ENCODE measurements around the gene APOBEC3A. TPM values are rescaled to one million over a fixed set of nuclear protein-coding genes. Genes with fewer than 3 reads are reported as not detected.
A peak's percentile ranks its signal among the peaks of the same experiment; 100 is the strongest.
"Not testable (repeated sequence)": the region's sequence is repeated elsewhere in the genome, so short reads cannot be mapped to it uniquely, and the experiment has no call there.

Gene APOBEC3A
- polyA plus RNA-seq, 12 donors, result 0.27 to 3.8 (median 0.64) TPM; not detected in 3

GRCh38 chr22:38980587-38980986 is 23.2 kb downstream of the APOBEC3A start:
- DNase-seq, result not testable (repeated sequence)

- peak; percentile 24 for DNase-seq
Observed at GRCh38 chr22:38981005-38981991, 23.9 kb downstream of the APOBEC3A start.

- peak; percentile 77 for DNase-seq
Observed at GRCh38 chr22:38981992-38982927, 24.9 kb downstream of the APOBEC3A start, which contains the start of gene APOBEC3B. Gene APOBEC3B, plus strand, starts transcription at chr22:38982347. Its CDS starts 107 bp downstream, at chr22:38982454.

GRCh38 chr22:38984224-38984623 is 26.8 kb downstream of the APOBEC3A start:
- DNase-seq, result no peak

GRCh38 chr22:38984784-38985757 is 27.7 kb downstream of the APOBEC3A start:
- DNase-seq, result not testable (repeated sequence)

- DNase-seq, result no peak
Observed at GRCh38 chr22:38986629-38987028, 29.2 kb downstream of the APOBEC3A start.

GRCh38 chr22:38987171-38987895 is 29.9 kb downstream of the APOBEC3A start:
- no peak for DNase-seq

GRCh38 chr22:38989466-38989865 is 32.1 kb downstream of the APOBEC3A start:
- DNase-seq, result no peak

GRCh38 chr22:38992871-38993371 is 35.5 kb downstream of the APOBEC3A start:
- not testable (repeated sequence) for DNase-seq

- DNase-seq, result no peak
Observed at GRCh38 chr22:38996105-38996504, 38.7 kb downstream of the APOBEC3A start.

- DNase-seq, result no peak
Observed at GRCh38 chr22:38997518-38997917, 40.1 kb downstream of the APOBEC3A start.

- peak; percentile 85 for DNase-seq
Observed at GRCh38 chr22:39003165-39003638, 45.8 kb downstream of the APOBEC3A start.

GRCh38 chr22:39007177-39007576 is 49.8 kb downstream of the APOBEC3A start:
- DNase-seq, result no peak

- DNase-seq, result not testable (repeated sequence)
Observed at GRCh38 chr22:39008271-39008850, 51.0 kb downstream of the APOBEC3A start.

- DNase-seq, result no peak
Observed at GRCh38 chr22:39010946-39011345, 53.5 kb downstream of the APOBEC3A start.
